ENCODE measurements around the gene PLEKHG4B. TPM values are rescaled to one million over a fixed set of nuclear protein-coding genes. Genes with fewer than 3 reads are reported as not detected.
A peak's percentile ranks its signal among the peaks of the same experiment; 100 is the strongest.

The PLEKHG4B gene
- total RNA-seq, 2 donors from 2014 or later, result 8.9 to 14.4 TPM

DNA sequence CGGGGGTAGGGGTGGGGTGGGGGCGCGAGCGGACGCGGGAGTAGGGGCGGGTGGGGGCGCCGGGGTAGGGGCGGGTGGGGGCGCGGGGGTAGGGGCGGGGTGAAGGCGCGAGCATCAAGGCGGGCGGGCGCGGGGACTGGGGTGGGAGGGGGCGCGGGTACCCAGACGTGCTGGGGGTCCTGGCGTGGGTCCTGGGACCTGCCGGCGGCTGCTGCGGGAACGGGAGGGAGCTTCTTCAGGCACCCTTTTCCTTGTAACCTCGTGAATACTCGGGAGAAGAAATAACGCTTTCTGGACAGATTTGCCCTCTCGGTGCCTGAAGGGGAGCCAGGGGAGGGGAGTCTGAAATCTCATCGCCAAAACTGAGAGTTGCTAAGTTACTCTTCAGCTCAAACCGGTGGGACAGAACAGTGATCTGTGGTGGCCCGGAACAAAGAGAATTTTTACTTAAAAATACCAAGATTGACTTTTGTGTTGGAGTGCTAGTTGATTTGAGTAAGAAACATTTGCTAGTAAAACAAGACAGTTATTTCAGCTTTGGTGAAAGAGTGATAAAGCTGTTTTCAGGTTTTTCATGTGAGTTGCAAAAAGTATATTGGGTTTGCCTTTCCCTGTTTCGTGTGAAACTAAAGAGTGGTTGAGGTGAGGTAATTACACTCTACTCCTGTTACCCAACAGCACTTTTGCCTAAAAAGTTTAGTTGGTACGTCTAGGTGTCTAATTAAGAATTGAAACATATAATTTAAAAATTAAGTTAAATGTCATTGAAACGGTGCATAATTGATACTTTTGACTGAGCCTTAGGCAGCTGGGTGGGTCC, 643 bp downstream of the PLEKHG4B start:
- Histone ChIP-seq H3K27ac (no peak overlapping the region), H3K9me3 (no peaks in the 10 kb centered on the region), H3K4me1 (replicated peaks) (no peaks in the 10 kb centered on the region), H3K36me3 (no peaks in the 10 kb centered on the region), H3K4me3 (peak overlapping the region; percentile 43 to 57), H3K27me3 (replicated peaks; ENCODE audit: insufficient read depth) (no peaks in the 10 kb centered on the region)
- 12% methylated on average over 16 of the region's 37 CpGs for WGBS
- DNase-seq (ENCODE audit: low spot score), result no peak
- intact Hi-C loops (cut with DNase I), result no loop called here
- no peak for TF ChIP-seq POLR2AphosphoS5 (IDR thresholded peaks at IDR 0.05)
- TF ChIP-seq, protein P1, sequence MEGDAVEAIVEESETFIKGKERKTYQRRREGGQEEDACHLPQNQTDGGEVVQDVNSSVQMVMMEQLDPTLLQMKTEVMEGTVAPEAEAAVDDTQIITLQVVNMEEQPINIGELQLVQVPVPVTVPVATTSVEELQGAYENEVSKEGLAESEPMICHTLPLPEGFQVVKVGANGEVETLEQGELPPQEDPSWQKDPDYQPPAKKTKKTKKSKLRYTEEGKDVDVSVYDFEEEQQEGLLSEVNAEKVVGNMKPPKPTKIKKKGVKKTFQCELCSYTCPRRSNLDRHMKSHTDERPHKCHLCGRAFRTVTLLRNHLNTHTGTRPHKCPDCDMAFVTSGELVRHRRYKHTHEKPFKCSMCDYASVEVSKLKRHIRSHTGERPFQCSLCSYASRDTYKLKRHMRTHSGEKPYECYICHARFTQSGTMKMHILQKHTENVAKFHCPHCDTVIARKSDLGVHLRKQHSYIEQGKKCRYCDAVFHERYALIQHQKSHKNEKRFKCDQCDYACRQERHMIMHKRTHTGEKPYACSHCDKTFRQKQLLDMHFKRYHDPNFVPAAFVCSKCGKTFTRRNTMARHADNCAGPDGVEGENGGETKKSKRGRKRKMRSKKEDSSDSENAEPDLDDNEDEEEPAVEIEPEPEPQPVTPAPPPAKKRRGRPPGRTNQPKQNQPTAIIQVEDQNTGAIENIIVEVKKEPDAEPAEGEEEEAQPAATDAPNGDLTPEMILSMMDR (IDR thresholded peaks at IDR 0.05), result no peak

DNA sequence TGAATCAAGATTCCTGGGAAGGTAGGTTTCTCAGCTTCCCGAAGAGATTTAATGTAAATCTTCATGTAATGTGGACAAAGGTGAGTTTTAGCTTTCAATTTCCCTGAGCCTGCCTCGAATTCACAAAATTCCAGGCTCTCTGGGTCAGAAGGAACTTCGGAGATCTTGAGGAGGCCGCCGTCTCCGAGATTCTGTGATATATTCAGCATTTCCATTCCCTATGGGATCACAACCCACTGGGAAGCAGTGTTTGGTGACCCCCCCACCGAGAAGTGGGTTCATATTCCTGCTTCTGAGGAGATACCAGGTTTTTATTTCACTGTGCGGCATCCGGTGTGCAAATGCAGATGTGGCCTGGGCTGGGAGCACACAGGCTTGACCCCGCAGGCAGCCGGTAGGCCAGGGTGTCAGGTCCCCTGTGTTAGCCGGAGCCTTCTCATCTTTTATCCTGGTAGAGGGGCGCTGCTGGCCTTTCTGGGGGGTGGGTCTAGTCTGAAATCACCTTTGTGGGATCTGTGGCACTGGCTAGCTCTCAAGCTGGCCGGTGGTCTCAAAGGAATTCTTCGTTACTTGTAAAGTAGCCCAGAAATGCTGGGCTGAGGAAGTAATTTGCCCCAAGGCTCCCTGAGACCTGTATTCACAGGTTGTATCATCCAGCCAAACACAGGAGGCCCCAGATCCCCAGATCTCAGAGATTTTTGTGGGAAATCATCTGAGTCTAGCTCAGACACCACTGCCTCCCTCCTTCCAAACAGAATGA, 1.4 kb downstream of the PLEKHG4B start:
- no peaks in the 10 kb centered on the region for H3K36me3 ChIP-seq
- no peak for DNase-seq (ENCODE audit: low spot score)
- no peak overlapping the region for H3K27ac ChIP-seq
- H3K27me3 ChIP-seq (replicated peaks; ENCODE audit: insufficient read depth), result no peaks in the 10 kb centered on the region
- no peaks in the 10 kb centered on the region for H3K9me3 ChIP-seq
- no peaks in the 10 kb centered on the region for H3K4me1 ChIP-seq (replicated peaks)
- intact Hi-C loops (cut with DNase I), result no loop called here
- WGBS, result 76% methylated on average over 15 of the region's 15 CpGs
- no peak for TF ChIP-seq POLR2AphosphoS5 (IDR thresholded peaks at IDR 0.05)
- TF ChIP-seq POLR2A (IDR thresholded peaks at IDR 0.05), result no peak
- TF ChIP-seq, protein P1 (IDR thresholded peaks at IDR 0.05), result no peak
- no peak overlapping the region for H3K4me3 ChIP-seq

DNA sequence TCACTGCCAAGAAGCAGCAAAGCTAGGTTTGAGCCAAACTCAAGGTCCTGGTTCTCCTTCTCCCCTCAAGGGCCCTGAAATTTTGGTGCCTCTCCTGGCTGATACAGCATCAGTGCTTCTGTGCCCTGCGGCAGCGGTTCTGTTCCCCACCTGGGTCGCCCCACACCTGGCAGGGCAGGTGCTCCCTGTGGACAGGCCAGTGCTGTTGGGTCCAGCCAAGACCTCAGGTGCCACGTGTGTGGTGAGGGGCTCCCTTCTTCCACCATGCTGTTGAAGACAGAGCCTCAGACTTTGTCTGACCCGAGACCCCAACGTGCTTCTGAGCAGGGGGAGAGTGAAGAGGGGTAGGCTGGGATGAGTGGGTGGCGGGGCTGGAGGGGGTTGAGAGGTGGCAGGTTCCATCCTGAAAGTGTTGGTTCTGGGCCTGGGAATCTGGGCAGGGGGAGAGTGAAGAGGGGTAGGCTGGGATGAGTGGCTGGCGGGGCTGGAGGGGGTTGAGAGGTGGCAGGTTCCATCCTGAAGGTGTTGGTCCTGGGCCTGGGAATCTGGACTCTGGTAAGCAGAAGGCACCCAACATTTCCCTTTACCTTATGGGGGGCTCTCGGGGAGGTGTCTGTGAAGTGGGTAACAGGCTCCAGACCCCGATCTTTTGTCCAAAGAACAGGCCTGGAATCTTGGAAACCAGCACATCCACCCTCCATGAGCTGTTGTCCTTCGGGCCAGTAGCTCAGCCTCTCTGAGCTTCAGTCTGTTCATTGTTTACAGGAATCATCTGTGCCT, 2.3 kb downstream of the PLEKHG4B start:
- Histone ChIP-seq H3K27me3 (replicated peaks; ENCODE audit: insufficient read depth) (no peaks in the 10 kb centered on the region), H3K36me3 (no peaks in the 10 kb centered on the region), H3K9me3 (no peaks in the 10 kb centered on the region), H3K4me3 (no peak overlapping the region), H3K27ac (no peak overlapping the region), H3K4me1 (replicated peaks) (no peaks in the 10 kb centered on the region)
- TF ChIP-seq POLR2AphosphoS5 (IDR thresholded peaks at IDR 0.05) (no peak), POLR2A (IDR thresholded peaks at IDR 0.05) (no peak)
- TF ChIP-seq, protein P1 (IDR thresholded peaks at IDR 0.05), result no peak
- WGBS, result 92% methylated on average over 11 of the region's 11 CpGs
- no peak for DNase-seq (ENCODE audit: low spot score)
- intact Hi-C loops (cut with DNase I), result no loop called here

GRCh38 chr5:95241-95980, 3.4 kb downstream of the PLEKHG4B start:
- no peak for DNase-seq (ENCODE audit: low spot score)
- H3K27me3 ChIP-seq (replicated peaks; ENCODE audit: insufficient read depth), result no peaks in the 10 kb centered on the region
- 89% methylated on average over 12 of the region's 12 CpGs for WGBS

More at GRCh38 chr5:95241-95980, 3.4 kb downstream of the PLEKHG4B start:
- Histone ChIP-seq H3K9me3 (no peaks in the 10 kb centered on the region), H3K36me3 (no peaks in the 10 kb centered on the region), H3K4me3 (no peak overlapping the region), H3K27ac (no peak overlapping the region), H3K4me1 (replicated peaks) (no peaks in the 10 kb centered on the region)
- no peak for TF ChIP-seq POLR2A (IDR thresholded peaks at IDR 0.05)
- TF ChIP-seq POLR2AphosphoS5 (IDR thresholded peaks at IDR 0.05), result no peak
- TF ChIP-seq, protein P1 (IDR thresholded peaks at IDR 0.05), result no peak
- intact Hi-C loops (cut with DNase I), result no loop called here
